GM18861 (cell line): ENCODE data around the gene PIGM.

Source experiments
- ATAC-seq: cut with Tn5 transposase; IDR thresholded peaks from one replicate; pipeline ENCODE4 v1.9.1; 2021; ENCODE audit not compliant: unreplicated experiment

PIGM gene

DNA sequence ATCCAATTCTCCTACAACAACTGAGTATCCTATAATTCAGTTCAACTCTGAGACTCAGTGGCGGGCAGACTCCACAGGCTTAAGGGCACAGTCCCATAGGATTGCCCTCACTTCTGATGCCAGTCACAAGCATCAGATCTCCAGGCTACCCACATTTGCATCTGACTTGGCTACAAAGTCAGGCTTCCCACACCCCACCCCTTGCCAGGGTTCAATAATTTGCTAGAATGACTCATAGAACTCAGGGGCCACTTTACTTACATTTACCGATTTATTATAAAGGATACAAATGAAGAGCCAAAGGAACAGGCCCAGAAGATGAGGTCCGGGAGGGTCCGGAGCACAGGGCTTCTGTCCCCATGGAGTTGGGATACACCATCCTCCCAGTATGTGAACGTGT is 41.8 kb downstream of the PIGM start:
- no peak for ATAC-seq

DNA sequence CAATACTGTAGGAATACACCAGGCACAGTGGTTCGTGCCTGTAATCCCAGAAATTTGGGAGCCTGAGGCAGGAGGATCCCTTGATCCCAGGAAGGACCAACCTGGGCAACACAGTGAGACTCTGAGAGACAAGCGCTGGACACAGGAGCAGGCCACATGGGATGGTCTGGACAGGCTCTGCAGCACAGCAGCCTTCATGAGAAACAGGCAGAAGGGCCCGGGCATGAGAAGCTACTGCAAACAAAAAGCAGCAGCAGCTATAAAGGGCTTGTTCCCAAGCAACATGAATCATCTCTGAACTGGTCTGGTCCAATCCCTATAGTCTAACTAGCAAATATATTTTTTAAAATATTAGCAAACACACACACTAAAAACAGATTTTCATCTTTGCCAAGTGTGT is 42.2 kb downstream of the PIGM start:
- no peak for ATAC-seq

DNA sequence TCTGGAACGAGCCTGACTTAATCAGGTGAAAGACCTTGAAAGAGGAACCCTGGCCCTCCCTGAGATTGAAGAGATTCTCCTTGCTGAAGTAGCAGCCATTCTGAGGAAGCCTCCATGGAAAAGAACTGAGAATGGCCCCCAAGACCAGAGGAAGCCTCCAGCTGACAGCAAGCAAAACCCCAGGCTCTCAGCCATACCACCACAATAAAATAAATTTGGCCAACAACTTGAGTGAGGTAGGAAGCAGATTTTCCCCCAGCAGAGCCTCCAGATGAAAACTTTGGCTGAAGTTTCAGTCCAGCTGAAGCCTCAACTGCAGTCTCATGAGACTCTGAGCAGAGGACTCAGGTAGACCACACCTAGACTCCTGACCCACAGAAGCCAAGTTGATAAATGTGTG is 43.8 kb downstream of the PIGM start:
- ATAC-seq = no peak

DNA sequence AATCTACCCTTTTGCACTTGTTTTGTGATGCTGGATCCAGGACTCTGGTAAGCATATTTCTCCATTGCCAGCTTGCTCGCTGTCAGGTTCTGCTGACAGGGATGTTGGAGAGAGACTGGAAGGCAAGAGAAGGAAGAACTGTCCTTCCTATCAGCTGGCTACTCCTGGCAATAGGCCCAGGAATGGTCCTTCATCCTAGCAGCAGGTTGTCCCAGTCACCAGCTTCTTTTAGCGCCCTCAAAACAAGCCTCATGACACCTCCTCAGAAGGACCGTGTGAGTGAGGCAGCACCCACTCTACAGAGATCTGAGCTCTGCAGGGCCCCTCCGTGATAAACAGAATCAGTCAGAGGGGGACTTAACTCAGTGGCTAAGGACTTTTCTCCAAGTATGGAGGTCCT is 44.6 kb downstream of the PIGM start:
- ATAC-seq = no peak

DNA sequence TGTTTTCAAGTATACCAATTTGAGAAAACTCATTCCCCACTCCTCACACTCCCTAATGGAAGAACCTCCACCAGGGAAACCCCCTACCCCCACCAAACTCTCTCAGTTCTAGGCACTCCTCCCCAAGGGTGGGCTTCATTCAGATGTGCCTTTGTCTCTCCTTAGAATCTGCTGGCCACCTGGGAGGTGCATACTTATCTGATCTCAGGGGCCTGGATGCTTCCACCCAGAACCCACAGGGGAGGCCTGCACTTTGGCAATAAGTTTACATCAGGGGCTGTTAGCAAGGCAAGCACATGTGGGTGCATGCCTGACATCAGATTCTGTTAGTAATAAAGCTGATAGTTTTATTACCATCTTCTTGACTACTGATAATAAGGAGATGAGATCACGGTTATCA is 45.3 kb downstream of the PIGM start:
- ATAC-seq = no peak

DNA sequence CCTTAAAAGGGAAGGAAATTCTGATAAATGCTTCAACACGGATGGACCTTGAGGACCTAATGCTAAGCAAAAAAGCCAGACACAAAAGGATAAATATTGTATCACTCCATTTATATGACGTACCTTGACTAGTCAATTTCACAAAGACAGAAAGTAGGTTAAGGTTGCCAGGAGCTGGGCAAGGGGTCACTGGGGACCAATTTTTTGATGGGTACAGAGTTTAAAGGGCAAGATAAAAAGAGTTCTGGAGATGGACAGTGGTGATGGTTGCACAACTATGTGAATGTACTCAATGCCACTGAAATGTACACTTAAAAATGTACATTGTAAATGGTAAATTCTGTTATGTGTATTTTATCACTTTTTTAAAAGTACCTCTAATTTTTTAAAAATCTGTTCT is 45.7 kb downstream of the PIGM start:
- no peak for ATAC-seq

DNA sequence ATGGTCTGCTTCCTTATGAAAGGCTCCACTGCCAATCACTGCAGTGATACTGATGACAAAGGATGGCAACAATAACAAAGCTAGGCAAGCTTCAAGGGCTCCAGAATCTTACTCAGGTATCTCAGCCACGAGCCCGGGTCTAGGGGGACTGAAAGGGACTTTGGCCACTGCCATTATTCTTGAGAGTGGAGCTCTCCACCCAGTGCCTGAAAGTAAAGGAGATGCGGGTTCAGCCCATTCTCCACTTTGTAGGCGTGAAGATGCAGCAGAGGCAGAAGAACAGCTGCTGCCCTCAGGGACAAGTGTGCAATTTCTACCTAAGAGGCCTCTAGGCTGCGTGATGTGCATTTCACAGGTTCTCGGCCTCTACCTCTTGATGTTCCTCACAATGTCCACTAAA is 46.3 kb downstream of the PIGM start:
- ATAC-seq = no peak

DNA sequence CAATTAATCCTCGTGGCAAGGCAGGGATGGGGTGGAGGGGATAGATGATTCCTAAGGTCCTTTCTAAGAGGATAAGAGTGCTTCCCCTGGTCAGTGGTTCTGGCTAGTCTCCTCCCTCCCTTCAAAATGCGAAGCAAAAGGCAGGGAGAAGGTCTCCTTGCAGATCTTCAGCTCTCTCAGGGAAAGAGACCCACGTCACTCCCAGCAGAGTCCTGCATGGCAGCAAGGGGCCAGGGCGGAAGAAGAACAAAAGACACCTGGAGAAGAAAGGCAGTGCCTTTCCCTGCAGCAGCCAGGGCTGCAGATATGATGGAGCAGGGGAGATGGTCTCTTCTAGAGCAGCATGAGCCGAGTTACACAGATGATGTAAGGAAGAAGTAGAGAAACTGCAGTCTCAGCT is 48.1 kb downstream of the PIGM start:
- ATAC-seq = no peak

DNA sequence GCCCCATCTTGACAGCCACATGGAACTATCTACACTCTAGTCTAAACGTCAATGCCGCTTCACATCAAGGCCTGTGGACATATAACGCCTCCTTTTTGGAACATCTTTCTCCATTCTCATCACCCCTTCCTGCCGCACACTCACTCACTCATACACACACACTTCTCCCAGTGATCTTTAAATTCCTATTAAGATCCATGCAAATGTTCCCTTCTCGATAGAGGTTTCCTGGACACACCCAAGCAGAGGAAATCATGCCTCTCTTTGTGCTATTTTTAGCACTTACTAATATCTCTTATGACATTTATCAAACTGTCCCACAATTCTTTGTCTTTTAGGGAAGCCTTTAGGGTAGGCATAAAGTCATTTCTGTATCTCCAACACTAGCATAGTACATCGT is 49.5 kb downstream of the PIGM start:
- ATAC-seq = no peak

DNA sequence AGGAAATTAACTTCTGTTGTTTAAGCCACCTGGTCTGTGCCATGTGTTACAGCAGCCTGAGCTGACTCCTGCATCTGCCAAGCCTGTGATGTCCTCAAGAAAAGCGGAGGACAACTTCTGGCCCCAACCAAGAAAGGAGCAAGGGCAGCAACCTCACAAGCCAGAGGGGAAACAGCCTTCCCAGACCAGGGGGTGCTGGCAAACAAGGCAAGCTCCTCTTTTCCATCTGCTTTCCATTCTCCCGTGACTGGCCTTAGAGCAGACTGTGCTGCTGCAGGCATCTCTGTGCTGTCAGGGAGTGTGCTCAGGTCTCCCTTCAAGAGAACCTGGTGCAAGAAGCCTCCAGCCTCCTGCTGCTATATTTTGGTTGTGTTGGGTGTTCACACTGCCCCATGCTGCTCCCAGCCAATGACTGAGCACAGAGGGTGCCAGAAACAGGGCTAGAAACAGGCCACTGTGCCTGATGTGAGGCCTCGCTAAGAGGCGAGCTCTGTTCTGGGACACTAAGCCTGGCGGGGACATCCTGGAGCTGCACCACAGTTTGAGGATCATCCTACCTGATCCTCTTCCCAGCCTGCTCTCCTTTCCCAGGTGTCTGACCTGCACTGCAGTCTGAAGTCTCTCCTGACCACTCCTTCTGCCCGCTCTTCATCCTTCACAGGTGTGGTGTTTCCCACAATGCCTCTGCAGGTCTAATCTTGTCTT is 50.3 kb downstream of the PIGM start:
- ATAC-seq = no peak

DNA sequence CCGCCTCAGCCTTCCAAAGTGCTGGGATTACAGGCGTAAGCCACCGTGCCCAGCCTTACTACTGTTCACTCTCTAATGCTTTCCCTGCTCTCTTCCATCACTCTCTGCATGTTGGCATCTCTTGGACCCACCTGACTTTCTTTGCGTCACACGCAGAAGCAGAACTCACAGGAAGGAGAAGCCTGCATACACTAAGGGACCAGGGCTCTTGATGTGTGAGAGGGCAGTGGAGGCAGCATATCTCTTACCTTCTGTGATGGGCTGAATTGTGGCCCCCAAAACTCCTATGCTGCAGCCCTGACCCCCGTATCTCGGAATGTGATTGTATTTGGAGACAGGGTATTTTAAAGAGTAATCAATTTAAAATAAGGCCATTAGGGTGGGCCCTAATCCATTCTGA is 51.0 kb downstream of the PIGM start:
- no peak for ATAC-seq

DNA sequence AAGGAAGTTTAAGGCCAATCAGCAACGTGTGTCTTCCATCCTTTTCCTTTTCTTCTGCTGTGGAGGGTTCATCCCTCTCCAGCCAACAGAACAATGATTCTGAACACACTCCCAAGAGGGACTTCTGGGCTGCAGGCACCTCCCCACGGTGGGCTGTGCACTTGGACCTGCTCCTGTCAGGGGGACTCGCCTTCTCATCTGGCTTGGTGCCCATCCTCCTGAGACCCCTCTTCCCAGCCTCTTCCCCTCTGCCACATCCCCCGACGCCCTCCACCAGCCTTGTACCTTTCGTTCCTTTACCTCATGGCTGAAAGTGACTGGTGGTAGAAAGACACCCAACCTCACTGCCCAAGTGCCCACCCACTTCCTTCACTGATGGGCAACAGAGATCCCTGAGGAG is 51.7 kb downstream of the PIGM start:
- no peak for ATAC-seq

DNA sequence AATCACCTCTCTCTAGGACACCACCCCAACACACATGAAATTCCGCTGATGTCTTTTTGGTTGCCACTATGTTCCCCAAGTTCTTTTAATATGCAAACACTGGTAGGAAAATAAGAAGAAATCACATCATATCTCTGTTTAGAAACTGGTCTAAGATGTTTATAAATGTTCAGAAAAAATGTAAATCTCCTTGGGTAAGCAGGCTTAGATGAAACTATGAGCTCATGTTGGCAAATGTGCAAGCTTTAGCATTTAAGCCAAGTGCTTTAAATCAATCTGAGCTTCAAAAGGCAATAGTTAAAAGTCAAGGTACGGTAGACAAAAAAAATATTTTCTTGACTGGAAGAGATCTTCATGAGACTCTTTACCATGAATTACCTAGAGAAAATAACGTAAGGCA is 52.5 kb downstream of the PIGM start:
- ATAC-seq = no peak

DNA sequence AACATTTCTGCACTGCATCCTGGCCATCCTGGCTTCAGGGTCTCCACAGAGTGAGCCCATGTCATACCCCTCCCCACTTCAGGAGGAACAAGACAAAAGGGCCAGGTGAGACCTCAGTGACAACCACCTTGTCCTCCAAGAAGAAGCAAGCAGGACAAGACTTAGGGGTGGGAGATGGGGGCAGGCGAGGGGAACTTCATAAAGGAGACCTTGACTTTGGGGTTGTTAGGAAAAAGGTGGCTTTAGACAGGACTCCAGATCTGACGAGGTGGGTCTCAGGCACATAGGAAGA is 53.7 kb downstream of the PIGM start:
- ATAC-seq = no peak

DNA sequence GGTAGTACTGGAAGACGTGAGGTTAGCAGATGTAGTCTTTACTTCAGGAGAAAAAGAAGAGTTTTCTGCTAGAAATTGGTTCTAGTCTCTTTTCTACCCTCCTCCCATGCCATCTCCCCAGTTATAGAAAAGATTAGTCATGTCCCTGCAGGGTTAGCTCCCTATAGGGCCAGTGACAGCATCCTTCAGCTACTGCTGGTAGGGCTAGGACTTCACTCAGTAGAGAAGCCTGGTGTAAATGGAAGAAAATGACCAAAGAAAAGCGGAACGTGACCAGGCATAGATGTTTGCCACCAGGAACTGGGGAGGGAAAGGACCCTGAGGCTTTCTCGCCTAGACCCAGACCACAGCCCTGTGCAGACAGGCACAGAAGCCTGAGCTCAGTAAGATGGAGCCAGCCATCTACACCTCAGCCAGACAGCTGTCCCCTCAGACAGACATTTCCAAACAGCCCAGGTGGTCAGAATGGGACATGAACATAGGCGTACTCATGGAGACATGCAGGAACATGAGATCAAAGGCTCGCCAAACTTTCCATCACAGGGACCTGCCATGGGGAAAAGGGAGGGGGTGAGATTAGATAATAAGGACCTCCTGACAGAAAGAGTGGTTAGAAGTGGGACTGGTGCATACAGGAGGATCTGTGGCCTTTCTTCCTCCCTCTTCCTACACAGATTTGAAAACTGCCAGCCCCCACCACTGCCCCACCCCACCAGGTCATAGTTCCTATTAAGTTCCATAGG is 54.3 kb downstream of the PIGM start:
- no peak for ATAC-seq
